ENCODE results near the gene ACY1. TPM values are rescaled to one million over a fixed set of nuclear protein-coding genes. Genes with fewer than 3 reads are reported as not detected.
A peak's percentile ranks its signal among the peaks of the same experiment; 100 is the strongest.

The ACY1 gene
- total and polyA plus RNA-seq, 2 donors (not counting 3 experiments of a cell fraction or from before 2014, with no cell fraction given) = 13.4 to 32.9 TPM

DNA sequence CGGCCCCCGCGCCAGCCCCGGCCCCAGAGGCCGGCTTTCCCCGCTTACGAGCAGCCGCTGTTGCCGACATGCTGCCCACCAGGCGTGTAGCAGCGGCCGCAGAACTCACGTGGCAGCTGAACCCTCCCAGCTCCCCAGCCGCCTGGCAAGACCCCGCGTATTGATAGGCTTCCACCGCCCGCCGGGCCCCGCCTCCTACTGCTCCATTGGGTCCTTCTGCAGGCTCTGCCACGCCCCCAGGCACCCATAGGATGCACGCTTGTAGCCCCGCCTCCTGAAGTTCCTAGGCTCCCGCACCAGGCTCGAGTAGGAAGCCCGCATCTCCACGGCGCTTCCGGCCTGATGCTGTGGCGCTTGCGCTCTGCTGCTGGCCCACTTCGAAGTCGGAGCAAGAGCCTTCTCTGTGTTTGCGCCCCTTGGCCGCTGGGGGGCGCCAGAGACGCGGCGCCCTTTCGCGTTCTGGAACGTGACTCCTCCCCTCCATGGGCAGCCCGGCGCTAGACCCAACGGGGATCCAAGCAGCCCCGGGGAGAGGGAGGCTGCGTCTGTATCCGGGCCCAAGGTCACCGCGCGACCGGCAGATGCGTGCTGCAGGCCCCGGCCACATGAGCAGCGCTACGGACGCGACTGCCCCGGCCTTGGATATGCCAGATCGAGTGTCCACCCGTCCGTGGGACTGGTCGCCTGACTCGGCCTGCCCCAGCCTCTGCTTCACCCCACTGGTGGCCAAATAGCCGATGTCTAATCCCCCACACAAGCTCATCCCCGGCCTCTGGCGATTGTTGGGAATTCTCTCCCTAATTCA is 41.3 kb upstream of the ACY1 start, which contains the start of the genes PARP3 and RRP9:
TSS of gene PARP3 (plus strand) at position 566 of the 805 bp plus-strand sequence. CDS start 993 bp downstream, outside the sequence.
TSS of gene RRP9 (minus strand) at position 107 of the 805 bp plus-strand sequence. CDS start at position 70, 37 bp downstream.
- peak; percentile 100 for DNase-seq (ENCODE audit: low read depth, low spot score)
- Histone ChIP-seq H3K27me3 (ENCODE audit: control insufficient read depth in 2 of 2, insufficient read depth in 2 of 2, low read length in 2 of 2) (no peaks in the 10 kb centered on the region), H3K27ac (ENCODE audit: insufficient read depth, low read depth, low read length) (peak within 1 kb of the TSS; percentile 80), H3K79me2 (ENCODE audit: control insufficient read depth, insufficient read depth, low read length) (peaks cover 16% of the 10 kb centered on the region), H3K4me2 (ENCODE audit: insufficient read depth, low read length) (peak within 1 kb of the TSS; percentile 91), H3K9me1 (replicated peaks; ENCODE audit: control insufficient read depth, extremely low read depth, insufficient read depth, low read length) (no peaks in the 10 kb centered on the region), H4K20me1 (replicated peaks; ENCODE audit: control insufficient read depth, extremely low read depth, insufficient read depth, low read length) (no peaks in the 10 kb centered on the region), H3K9me3 (replicated peaks; ENCODE audit: control insufficient read depth, insufficient read depth, low read length) (no peaks in the 10 kb centered on the region), H3K4me3 (replicated peaks in 1 of 3; ENCODE audit: insufficient read depth in 1 of 3, low read depth in 1 of 3, low read length in 3 of 3) (peak within 1 kb of the TSS; percentile 66 to 81 (median 79)), H3K4me1 (ENCODE audit: control insufficient read depth, extremely low read depth, insufficient read depth, low read length) (peaks cover 21% of the 10 kb centered on the region), H3K9ac (replicated peaks; ENCODE audit: extremely low read depth, insufficient read depth, low read length) (peak within 1 kb of the TSS; percentile 78), H3K36me3 (ENCODE audit: control insufficient read depth in 2 of 2, extremely low read depth in 1 of 2, insufficient read depth in 2 of 2, low read length in 2 of 2) (peaks cover 0 to 12% of the 10 kb centered on the region in 2 experiments), H2AFZ (ENCODE audit: low read depth, low read length) (peak within 1 kb of the TSS; percentile 89)
- ChIA-PET CTCF (interaction anchor here (0.6 to 2.8 kb wide), 17 partner anchors 9 to 552 kb away, joined by 3 to 46 read pairs (median 3); partner anchors contain the start of genes ABHD14A, ABHD14B, ACY1 and DUSP7), POLR2A (interaction anchor here (0.9 to 2.1 kb wide), 3 partner anchors 11 to 54 kb away, joined by 3 to 4 read pairs (median 4); partner anchors contain the start of genes ABHD14B and RPL29)
- no TSS peak for BruUV-seq (replicated peaks)
- intact Hi-C loops (cut with micrococcal nuclease) (loop anchor here (1.0 to 10.0 kb wide), 10 partner anchors 14 to 557 kb away; partner anchors contain the start of genes ABHD14B, ACY1, DCAF1 and MANF), dilution Hi-C loops (cut with MboI; ENCODE audit: extremely low pct_ligation_motif_present, low sequenced_read_pairs) (no loop called here)
- TF ChIP-seq MAX (IDR thresholded peaks at IDR 0.05; ENCODE audit: insufficient read depth, insufficient read length) (peak; percentile 92), JUN (IDR thresholded peaks at IDR 0.05; ENCODE audit: borderline replicate concordance, insufficient read depth, insufficient read length, low read depth) (no peak), EZH2 (IDR thresholded peaks at IDR 0.05; ENCODE audit: borderline replicate concordance, low read depth, low read length, severe bottlenecking) (no peak), POLR2AphosphoS5 (IDR thresholded peaks at IDR 0.05; ENCODE audit: insufficient read depth, low read depth, low read length) (peak; percentile 43), POLR2A (IDR thresholded peaks at IDR 0.05; ENCODE audit: low read depth, low read length) (peak; percentile 73), MYC (IDR thresholded peaks at IDR 0.05; ENCODE audit: low read depth, low read length) (peak; percentile 47)
- TF ChIP-seq, protein P1, sequence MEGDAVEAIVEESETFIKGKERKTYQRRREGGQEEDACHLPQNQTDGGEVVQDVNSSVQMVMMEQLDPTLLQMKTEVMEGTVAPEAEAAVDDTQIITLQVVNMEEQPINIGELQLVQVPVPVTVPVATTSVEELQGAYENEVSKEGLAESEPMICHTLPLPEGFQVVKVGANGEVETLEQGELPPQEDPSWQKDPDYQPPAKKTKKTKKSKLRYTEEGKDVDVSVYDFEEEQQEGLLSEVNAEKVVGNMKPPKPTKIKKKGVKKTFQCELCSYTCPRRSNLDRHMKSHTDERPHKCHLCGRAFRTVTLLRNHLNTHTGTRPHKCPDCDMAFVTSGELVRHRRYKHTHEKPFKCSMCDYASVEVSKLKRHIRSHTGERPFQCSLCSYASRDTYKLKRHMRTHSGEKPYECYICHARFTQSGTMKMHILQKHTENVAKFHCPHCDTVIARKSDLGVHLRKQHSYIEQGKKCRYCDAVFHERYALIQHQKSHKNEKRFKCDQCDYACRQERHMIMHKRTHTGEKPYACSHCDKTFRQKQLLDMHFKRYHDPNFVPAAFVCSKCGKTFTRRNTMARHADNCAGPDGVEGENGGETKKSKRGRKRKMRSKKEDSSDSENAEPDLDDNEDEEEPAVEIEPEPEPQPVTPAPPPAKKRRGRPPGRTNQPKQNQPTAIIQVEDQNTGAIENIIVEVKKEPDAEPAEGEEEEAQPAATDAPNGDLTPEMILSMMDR (IDR thresholded peaks at IDR 0.05; ENCODE audit: extremely low read depth in 1 of 2, insufficient read depth in 1 of 2, low read depth in 1 of 2, low read length in 2 of 2) = peak; percentile 100
- FAIRE-seq = peak; percentile 100

All from endothelial cell of umbilical vein (primary cell).